Measurements from ENCODE around the gene TMEM37.
A peak's percentile ranks its signal among the peaks of the same experiment; 100 is the strongest.

TMEM37 gene

GRCh38 chr2:119478188-119478977, 46.7 kb downstream of the TMEM37 start:
- DNase-seq (ENCODE audit: low spot score) = no peak

GRCh38 chr2:119478978-119479295, 47.3 kb downstream of the TMEM37 start:
- DNase-seq (ENCODE audit: low spot score) = no peak

DNA sequence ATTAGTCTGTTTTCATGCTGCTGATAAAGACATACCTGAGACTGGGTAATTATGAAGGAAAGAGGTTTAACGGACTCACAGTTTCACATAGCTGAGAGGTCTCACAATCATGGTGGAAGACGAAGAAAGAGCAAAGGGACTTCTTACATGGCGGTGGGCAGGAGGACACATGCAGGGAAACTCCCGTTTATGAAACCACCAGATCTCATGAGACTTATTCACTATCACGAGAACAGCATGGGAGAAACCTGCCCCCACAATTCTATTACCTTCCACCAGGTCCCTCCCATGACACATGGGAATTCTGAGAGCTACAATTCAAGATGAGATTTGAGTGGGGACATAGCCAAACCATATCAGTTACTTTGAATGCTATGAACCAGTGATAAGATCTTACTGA, 48.5 kb downstream of the TMEM37 start:
- no peak for DNase-seq (ENCODE audit: low spot score)

DNA sequence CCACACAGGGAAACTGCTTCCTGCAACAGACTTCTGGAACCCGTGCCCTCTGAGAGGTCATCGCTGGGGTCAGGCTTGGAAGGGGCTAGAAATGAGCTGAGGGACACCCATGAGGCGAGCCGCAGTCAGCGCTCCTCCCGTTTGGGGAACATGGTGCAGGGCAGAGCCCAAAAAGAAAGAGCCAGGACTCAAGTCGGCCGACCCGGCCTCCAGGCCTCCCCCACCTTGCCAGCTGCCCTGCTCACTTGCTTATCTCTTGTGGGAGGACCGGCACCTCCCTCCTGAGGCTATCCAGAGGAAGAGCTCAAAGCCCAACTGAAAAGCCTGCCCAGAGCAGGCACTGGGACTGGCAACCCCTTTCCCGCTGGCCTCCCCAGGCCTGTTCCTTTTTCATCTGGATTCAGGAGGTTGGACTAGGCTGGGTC, 49.1 kb downstream of the TMEM37 start:
- DNase-seq (ENCODE audit: low spot score) = no peak

- DNase-seq (ENCODE audit: low spot score) = peak; percentile 8
Observed at GRCh38 chr2:119481501-119482455, 50.1 kb downstream of the TMEM37 start.

- peak; percentile 11 for DNase-seq (ENCODE audit: low spot score)
Observed at GRCh38 chr2:119482481-119483394, 51.1 kb downstream of the TMEM37 start.

DNA sequence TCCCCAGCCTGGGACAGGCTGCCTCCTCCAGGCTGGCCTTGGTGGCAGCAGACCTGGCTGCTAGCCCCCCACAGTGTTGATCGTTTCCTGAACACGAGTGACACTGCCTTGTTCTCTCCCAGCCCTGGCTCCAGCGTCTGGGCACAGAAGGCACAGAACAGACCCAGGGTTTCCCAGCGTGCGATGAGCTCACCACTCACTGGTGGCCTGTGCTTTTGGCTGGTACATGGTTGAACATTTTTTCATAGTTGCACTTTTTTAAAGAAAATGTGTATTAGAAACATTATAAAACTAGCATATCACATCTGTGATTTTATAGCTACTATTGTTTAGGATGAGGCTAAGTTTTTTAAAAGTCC, 51.7 kb downstream of the TMEM37 start:
- DNase-seq (ENCODE audit: low spot score) = no peak

GRCh38 chr2:119483896-119484718, 52.5 kb downstream of the TMEM37 start:
- no peak for DNase-seq (ENCODE audit: low spot score)

DNA sequence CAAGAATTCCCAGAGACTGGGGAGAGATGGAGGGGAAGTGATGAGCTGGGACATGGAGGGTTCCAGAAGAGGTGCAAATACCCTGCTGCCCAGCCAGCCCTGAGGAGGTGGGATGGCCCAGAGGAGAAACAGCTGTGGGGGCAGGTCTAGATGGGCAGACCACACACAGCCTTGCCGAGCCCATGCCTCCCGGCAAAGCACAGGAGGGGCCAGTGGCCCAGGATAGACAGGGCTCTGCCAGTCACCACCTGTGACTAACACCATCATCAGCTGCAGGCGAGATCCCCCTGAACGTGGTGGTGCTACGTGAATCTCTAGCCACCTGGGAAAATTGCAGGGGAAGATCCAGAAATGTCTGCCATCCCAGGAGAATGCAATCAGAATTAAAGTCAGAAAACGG, 53.2 kb downstream of the TMEM37 start:
- DNase-seq (ENCODE audit: low spot score) = peak; percentile 3

DNA sequence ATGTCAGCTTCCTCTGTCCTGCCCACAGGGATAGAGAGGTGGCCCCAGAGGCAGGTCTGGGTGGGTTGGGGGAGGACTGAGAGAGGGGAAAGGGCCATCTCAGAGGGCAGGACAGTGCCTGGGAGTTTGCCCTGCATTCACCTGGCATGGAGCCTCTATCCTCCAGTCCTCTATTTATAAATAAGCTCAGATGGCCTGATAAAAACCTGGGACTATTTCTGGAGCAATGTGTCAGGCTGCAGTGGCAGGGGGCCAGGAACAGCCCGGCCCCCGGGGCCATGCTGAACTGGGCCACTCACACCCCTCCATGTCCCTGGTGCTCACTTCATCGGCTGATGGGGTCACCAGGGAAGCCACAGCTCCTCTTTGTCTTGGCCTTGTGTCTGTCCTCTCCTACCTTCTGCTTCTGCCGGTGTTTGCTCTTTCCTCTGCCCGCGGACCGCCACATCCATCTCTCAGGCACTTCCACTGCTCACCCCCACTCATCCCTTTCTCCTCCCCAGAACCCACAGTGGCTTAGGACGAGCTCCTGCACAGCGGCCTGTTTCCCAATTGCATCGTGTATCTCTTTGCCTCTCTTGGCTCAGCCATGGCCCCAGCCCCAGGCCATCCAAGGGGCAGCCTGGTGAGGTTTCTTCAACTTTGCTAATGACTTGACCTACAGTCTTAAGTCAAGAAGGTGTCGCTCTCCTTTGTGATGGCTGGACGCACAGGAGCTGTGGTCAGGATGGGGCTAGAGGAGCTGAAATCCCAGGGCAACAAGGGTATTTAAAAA, 53.9 kb downstream of the TMEM37 start:
- no peak for DNase-seq (ENCODE audit: low spot score)

GRCh38 chr2:119486196-119486827, 54.7 kb downstream of the TMEM37 start:
- no peak for DNase-seq (ENCODE audit: low spot score)

- no peak for DNase-seq (ENCODE audit: low spot score)
Observed at GRCh38 chr2:119486886-119487285, 55.2 kb downstream of the TMEM37 start.

DNA sequence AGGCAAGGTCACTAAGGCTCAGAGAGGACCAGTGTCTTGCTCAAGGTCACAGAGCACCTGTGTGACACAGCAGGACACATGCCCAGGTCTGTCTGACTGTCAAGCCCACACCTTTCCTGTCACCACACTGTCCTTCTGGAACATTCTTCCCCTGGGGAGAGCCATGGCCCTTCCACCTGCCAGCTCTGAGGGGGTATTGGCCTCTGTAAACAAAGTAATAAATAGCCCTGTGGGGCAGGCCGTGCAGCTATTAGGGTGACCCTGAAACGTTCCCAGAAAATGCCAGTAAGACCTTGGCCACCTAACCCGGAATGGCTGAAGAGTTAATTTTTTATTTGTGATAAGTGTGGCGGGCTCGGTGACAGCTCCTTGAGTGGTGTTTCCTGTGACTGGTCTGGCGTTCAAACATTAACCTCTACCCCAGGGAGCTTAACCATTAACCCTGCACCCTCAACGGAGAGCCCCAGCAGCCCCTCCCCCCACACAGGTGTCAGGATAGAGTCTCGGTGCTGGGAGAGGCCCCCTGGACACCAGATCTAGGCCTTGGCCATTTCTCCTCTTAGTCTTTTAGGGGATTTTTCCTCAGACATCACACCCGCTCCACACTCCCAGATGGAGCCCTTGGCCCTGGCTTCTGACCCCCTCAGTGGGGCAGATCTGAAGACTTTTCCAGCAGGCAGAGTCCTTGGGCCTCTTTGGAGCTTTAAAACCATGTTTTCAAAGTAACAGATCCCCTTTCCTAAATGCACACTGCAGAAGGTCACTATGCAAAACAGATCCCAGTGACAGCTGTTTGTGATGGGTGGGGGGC, 56.0 kb downstream of the TMEM37 start:
- DNase-seq (ENCODE audit: low spot score) = no peak
